Hepatic stellate cell (primary cell): ENCODE results near the gene CRISP2.
"Not testable (repeated sequence)": the region's sequence is repeated elsewhere in the genome, so short reads cannot be mapped to it uniquely, and the experiment has no call there.

ENCODE experiments used
- DNase-seq: peaks from one replicate; pipeline ENCODE4 v3.0.0; 2011; ENCODE audit warnings: low spot score

CRISP2 gene, protein sequence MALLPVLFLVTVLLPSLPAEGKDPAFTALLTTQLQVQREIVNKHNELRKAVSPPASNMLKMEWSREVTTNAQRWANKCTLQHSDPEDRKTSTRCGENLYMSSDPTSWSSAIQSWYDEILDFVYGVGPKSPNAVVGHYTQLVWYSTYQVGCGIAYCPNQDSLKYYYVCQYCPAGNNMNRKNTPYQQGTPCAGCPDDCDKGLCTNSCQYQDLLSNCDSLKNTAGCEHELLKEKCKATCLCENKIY

DNA sequence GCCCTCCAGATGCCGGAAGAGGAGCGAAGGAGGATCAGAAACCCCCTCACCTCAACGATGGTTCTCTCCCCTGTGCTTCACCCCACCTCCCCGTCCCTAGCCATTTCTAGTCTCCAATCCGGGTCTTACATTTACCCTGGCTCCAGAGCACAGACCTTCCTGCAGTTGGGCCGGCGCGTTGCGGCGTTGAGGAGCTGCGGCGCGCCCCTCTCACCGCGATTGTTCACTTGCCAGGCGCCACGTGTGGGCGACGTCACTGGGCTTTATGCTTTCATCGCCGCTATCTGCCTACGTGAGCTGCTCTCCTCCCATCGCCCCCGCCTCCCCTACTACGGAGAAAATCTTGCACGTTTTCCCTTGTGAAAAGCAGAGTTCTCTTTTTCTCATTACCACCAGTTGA lies at the start of gene CRISP2:
TSS of gene CRISP2 (minus strand) at position 198 of the 400 bp plus-strand sequence. CDS start 4,347 bp downstream, outside the sequence.
- no peak for DNase-seq

DNA sequence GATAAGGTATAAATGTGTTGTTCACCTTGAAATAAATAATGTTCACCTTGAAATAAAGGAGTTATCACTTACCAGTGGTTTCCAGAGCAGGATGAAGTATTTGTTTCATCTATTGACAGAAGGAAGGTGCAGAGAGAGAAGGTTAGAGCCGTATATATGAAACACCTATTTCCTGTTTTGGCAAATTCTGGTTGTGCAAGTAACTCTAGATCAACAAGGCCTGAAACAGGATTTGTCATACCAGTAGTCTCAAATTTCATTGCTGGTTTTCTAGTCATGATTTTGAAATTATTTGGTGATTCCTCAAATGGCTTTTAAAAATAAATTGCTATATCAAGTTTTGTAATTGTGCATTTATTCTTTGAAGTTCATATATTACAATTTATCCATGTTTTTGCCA lies 30.9 kb upstream of the CRISP2 start, which contains the start of gene CRISP3:
TSS of gene CRISP3 (minus strand) at position 130 of the 400 bp plus-strand sequence. CDS start at position 109, 21 bp downstream.
- no peak for DNase-seq

DNA sequence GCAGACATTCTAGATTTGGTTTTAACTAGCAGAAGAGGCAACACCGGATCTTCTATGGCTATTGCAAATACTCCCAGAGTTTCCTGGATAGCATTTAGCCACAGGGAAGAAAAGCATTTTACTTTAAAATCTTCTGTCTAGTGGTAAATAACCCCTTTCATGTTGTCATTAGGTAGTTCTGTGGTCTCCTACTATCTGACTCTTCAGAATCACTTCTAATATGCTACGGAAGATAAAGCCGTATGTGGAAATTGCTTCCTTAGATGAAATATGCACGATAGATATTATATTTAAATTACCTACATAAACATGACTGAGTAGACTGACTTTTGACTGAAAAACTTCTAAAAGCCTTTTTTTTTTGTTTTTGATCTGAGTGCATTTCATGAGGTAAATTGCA lies 30.1 kb upstream of the CRISP2 start:
- no peak for DNase-seq

DNA sequence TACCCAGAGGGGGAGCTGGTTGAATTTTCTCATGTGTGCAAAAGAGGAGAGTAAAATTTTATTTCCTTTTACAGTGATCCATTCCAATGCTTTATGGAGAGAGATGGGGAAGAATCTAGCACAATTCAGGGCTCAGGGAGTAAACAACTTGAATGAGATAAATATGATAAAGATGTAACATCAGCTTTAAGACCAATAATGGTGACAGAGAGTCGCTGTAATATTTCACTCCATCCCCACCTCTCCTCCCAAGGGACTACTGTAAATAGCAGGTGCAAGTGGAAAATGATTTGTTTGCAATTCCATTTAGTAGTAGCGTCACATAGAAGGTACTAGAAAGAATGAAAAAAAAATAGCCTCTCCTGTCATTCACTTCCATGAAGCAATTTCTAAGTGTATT lies 26.1 kb upstream of the CRISP2 start:
- DNase-seq: no peak

DNA sequence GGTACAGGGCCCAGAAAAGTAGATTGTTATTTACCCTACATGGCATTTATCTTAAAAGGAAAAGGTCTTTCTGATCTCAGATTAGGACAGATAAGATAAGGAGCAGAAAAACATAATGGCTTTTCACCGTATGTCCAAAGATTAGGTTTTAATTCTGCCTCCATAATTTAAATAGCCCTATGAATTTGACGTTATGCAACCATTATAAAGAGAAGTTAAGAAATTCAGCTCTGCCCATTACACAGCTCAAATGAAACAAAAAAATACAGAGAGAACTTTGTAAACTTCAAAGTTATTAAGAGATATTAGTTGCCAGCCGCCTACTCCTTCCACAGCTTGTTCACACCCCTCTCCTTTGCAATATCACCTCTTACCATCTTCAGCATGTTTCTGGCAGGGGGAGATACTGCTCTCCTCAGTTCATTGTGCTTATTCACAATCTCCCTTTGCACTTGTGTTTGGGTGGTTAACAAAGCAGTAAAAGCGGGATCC lies 22.7 kb upstream of the CRISP2 start:
- DNase-seq: no peak

DNA sequence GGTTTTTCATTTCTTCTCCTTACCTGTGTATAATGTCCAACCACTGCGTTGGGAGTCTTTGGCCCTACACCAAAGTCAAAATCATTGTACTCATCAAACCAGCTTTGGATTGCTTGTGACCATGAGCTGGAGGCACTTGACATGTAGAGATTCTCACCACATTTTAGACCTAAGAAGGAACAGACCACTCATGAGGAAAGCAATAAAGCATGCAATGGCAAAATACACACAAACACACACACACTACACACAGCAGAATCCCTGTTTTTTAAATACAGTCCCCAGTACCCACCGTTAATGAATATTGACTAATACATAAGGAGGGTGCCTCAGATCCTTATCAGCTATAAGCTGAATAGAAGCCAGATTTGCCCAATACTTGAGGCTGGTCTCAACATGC lies 20.3 kb upstream of the CRISP2 start:
- no peak for DNase-seq

DNA sequence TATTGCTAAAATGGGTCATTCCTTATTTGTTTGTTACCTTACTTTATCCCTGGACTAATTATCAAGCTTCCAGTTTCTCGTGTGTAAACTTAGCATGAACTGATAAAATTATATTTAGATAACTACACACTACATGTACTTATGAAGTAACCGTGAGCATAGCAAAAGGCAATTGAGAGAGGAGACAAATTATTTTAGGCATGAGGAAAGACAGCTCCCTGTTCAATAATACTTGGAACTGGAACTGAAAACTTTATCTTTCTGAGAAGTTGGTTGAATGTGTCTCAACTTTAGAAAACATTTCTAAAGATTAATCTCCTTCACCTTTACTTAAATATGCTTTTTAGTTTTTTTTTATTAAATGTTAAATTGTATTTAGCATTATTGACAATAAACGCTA lies 19.4 kb upstream of the CRISP2 start:
- no peak for DNase-seq

DNA sequence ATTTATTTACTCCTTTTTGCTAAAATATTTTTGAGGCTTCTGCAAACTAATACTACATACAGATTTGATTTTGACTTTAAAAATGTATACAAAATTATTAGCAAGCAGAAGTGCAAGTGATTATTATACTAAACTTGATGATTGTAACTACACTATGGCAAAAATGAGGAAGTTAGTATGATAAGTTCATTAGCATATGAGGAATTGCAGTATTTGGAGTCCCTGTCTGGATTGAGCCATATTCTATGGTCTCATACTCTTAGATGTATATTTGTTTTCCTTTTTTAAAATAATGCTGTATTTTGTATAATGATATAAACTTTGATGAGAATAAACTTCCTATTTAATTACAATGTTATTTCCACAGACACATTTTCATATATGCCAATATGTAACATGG lies 16.9 kb upstream of the CRISP2 start:
- no peak for DNase-seq

DNA sequence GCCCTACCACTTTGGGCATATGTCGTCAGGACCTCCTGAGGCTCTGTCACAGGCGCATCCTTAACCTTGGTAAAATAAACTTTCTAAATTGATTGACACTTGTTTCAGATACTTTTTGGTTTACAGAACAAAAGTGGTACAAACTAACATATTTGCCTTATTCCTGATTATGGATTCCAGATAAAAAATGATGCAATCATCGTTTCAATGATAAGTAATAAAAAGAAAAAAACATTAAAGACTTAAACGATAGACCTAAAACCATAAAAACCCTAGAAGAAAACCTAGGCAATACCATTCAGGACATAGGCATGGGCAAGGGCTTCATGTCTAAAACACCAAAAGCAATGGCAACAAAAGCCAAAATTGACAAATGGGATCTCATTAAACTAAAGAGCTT lies 10.6 kb upstream of the CRISP2 start:
- not testable (repeated sequence) for DNase-seq

DNA sequence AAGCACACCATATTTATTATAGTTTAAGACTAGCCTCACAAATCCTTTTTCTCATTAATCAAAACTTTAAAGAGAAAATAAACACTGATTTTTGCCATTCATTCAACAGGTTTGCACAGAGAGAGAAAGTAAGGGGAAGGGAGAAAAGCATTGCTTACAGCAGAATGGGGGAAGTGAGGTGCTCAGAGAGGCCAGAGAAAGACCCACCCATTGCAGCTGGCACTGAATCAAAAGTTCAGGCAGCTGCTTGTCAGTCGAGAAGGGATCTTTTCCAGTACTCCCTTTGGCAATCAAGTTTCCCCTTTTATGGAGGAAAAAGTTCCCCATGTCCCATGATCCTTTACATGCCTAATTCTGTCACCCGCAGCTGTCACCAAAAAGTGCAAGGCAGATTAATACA lies 8.0 kb upstream of the CRISP2 start:
- DNase-seq: no peak

DNA sequence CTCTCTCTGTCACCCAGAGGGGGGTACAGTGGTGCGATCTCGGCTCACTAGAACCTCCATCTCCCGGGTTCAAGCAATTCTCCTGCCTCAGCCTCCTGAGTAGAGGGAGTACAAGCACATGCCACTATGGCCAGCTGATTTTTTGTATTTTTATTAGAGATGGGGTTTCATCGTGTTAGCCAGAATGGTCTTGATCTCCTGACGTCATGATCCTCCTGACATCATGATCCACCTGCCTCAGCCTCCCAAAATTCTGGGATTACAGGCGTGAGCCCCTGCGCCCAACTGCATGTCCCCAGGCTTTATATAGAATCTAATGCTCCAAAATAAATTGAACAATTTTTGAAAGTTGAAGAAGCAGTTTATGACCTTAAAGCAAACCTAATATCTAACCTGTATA lies 7.0 kb upstream of the CRISP2 start:
- DNase-seq: no peak

DNA sequence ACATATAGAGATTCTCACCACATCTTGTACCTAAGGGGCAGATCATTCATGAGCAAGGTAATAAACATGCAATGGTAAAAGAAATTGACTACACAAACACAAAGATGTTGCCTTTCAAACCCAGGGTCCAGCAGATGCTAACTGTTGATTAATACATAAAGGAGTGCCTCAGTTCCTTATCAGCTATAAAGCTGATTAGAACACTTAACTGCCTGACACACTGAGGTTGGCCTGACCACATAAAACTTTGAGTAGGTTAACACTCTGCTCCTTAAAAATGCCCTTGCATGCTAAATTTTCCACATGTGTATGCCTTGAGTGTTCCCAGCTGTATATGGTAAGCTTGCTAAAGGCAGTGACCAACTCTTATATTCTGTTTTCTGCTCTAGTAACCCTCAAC lies 14.9 kb downstream of the CRISP2 start:
- DNase-seq: no peak

DNA sequence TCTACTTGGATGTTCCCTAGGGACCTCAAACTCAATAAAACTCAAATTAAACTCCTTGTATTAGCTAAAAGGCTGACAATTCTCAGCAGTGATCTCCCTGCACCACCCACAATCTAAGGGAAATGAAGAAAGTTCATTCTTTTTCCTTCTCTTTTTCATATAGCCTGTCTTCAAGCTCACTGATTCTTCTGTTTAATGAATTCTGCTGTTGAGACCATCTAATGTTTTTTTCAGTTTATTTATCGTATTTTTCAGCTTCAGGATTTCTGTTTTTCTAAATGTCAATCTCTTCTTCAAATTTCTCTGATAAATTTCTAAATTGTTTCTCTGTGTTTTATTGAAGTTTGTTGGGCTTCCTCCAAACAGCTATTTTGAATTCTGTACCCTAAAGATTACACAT lies 19.8 kb downstream of the CRISP2 start:
- DNase-seq: no peak

DNA sequence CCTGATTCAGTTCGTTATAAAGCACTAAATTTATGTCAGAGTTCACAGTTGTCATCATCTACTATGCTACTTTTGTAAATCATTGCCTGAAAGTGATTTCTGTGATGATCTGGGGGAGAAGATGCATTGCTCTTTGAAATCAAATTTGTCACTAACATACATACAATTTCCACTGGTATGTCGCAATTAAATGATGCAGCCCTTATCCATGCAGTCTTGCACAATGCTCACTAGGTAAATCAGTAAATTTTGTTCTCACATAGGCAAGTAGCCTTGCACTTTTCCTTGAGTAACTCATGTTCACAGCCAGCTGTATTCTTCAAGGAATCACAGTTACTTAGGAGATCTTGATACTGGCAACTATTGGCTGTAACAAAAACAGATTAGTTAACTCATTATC lies 20.8 kb downstream of the CRISP2 start:
- DNase-seq: no peak

DNA sequence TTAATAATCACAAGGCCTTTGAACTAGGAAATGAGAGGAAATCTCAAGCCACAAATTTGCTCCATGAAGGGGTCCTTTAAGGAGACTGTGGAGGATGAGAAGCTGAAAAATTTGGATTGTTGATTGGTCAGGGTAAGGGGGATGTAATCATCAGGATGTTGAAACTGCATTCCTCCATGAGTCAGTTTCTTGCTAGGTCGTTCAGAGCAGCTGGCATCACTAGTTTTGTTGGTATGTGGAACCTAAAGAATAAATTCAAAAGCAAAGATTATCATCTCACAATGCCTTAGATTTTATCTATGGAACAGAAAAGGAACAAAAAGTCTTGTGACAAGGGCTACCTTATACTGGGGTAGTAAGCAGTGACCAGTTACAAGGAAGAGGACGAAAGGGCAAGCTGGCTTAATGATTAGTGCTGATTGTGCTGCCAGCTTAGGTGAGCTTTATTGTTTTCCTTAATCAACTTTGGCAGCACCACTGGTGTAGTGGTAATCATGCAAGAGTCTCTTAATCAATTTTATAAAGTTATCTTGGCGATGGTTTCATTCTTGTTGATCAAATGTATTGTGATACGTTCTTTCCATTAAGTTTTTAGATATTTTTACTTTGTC lies 36.6 kb downstream of the CRISP2 start:
- no peak for DNase-seq

DNA sequence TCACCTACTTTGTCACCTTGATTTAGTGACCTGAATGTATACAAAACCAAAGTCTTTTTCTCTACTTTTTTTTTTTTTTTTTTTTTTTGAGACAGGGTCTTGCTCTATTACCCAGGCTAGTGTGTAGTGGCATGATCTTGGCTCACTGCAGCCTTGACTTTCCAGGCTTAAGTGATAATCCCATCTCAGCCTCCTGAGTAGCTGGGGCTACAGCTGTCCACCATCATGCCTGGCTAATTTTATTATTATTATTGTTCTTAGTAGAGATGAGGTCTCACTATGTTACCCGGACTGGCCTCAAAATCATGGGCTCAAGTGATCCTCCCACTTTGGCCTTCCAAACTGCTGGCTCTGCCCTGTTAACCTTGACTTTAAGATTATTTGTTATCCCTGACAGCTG lies 37.5 kb downstream of the CRISP2 start:
- no peak for DNase-seq

DNA sequence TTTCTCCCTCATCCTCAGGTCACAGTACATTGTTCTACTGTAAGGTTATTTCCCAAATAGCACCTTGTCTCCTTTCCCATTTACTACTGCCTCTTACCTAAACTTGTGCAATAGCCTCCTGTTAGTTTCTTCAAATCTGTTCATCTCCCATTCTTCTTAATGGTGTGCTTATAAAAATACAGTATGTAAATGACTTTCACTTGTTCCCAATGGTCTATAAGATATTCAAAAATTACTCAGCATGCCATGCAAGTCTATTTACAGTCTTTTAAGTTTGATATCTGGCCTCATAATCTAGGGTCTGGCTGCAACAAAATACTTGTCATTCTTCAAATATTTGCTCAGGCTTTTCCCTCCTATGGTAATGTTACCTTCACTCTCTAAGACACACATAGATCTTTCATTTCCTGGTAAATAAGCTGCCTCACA lies 45.2 kb downstream of the CRISP2 start:
- DNase-seq: no peak

DNA sequence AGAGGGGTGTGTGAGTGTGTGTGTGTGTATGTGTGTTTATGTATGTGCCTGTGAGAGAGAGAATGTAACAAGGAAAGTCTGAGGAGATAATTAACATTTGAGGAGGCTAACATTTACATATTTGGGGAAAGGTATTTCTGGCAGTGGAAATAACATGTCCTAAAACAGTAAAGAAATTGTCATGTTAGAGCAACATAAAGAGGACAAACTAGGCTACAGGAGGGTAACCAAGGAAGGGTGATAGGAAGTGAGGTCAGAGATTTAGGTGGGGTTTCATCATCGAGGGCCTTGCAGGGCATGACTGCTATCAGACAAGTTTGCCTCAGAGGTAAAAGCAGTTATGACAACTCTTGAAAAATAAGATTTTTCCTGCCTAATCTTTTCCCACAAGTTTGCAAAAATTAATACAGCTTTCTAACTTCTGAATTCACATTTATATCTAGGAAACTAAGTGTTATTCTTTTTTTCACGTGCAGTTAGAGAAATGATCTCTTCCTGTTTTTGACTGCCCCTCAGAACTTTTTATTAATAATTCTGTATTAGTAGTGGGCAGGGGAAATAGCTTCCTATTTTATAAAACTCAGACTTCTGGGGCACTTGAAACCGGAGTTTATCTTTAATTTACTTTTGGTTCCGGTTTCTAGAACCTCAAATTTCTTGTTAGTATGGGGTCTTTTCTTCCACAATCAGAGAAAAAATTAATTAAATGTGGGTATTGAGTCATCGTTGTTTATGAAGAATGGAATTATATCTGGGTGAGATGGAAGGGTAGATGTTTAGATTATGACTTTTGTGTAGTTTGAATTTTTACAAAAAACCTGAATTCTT lies 46.2 kb downstream of the CRISP2 start:
- no peak for DNase-seq

DNA sequence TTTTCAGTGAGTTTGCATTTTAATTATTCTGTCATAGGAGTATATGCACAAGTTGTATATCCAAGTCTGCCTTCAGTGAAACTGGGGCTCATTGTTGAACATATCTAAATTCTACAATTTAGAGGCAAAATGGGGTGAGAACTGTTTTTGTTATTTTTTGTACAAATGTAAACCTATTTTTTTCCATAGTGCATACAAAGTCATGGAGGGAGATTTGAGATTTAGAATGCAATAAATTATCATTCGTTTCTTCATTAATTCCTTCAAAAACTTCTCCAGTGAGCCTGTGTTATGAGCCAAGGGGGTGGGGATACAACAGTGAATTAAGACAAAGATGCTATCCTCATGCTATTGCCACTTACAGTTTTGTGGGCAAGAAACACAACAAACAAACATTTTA lies 46.9 kb downstream of the CRISP2 start:
- no peak for DNase-seq

DNA sequence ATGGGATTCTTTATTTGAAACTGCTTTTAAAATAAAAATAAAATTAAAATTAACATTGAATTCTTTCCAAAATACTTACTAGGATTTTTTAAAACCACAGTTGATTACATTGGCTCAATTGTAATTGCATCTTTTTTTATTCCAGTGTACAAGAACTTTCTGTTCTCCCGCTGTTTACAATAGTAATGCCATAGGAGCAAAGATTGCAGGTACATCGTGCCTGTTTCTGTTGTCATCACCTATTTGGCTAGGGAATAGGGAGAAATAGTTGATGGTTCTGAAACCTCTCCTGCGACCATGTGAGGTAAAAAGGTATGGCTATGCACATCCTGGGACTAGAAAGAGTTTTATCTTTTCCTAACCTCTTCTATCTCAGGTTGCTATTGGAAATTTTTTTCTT lies 48.5 kb downstream of the CRISP2 start:
- DNase-seq: no peak

DNA sequence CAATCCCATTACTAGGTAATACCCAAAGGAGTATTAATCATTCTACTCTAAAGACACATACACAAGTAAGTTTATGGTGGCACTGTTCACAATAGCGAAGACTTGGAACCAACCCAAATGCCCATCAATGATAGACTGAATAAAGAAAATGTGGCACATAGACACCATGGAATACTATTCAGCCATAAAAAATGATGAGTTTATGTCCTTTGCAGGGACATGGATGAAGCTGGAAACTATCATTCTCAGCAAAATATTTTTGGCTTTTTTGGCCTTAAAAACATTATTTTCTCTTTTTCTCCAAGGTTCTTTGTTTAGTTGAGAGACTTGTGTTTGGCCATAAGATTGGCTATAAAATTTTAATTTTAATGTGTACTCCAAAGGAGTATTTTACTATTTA lies 49.3 kb downstream of the CRISP2 start:
- DNase-seq: not testable (repeated sequence)

DNA sequence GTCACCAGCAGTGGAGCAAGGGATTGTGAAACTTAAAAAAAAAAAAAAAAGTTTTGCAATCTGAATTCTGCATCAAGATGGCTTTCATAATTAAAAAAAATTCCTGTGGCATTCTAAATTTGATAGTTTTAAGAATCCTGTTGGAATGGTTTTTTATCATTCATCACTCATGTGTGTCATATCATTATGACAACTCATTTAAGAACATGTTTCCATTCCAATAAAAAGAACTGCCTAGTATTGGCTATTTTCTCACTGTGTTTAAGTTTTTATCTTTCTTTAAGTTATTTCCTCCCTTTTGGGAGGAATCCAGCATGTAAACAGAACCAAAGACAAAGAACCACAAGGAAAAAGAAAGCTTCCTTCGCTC lies 50.5 kb downstream of the CRISP2 start:
- no peak for DNase-seq
